MM.1S (cell line): ENCODE measurements around the gene GATM.
"Not testable (repeated sequence)": the region's sequence is repeated elsewhere in the genome, so short reads cannot be mapped to it uniquely, and the experiment has no call there.

Source experiments
- DNase-seq: peaks from one replicate; pipeline ENCODE4 v3.0.0-alpha.2; 2015
- H2AFZ ChIP-seq: fragments of 300-600 bp; sonication (generic); 2 replicates; pipeline ENCODE4 v1.6.0; 2016; ENCODE audit warnings: antibody characterized with exemption, low read length
- H3F3A ChIP-seq: fragments of 300-600 bp; sonication (generic); 2 replicates; pipeline ENCODE4 v1.6.1; 2016; ENCODE audit warnings: mild to moderate bottlenecking, antibody characterized with exemption, low read length, moderate library complexity, mixed read lengths; ENCODE audit not compliant: insufficient read depth
- H3K27ac ChIP-seq: fragments of 300-600 bp; sonication (generic); 2 replicates; pipeline ENCODE4 v1.5.1; 2016; ENCODE audit warnings: mild to moderate bottlenecking, low read length
- H3K27me3 ChIP-seq: fragments of 300-600 bp; sonication (generic); replicated peaks from 2 replicates; pipeline ENCODE4 v1.6.0; 2016; ENCODE audit warnings: low read length; ENCODE audit not compliant: insufficient read depth
- H3K36me3 ChIP-seq: fragments of 300-600 bp; sonication (generic); replicated peaks from 2 replicates; pipeline ENCODE4 v1.6.1; 2016; ENCODE audit warnings: mild to moderate bottlenecking, low read length, mixed read lengths; ENCODE audit not compliant: insufficient read depth
- H3K4me1 ChIP-seq: fragments of 300-600 bp; sonication (generic); 2 replicates; pipeline ENCODE4 v1.6.1; 2016; ENCODE audit warnings: low read length, mixed read lengths
- H3K4me2 ChIP-seq: fragments of 300-600 bp; sonication (generic); 2 replicates; pipeline ENCODE4 v1.6.0; 2016; ENCODE audit warnings: low read depth, low read length
- H3K4me3 ChIP-seq: fragments of 300-600 bp; sonication (generic); 2 replicates; pipeline ENCODE4 v1.5.1; 2016; ENCODE audit warnings: low read length, mixed read lengths
- H3K79me2 ChIP-seq: fragments of 300-600 bp; sonication (generic); 2 replicates; pipeline ENCODE4 v1.6.1; 2016; ENCODE audit warnings: mixed run types, low read length, mixed read lengths
- H3K9ac ChIP-seq: fragments of 300-600 bp; sonication (generic); 2 replicates; pipeline ENCODE4 v1.6.1; 2016; ENCODE audit warnings: low read length, mixed read lengths
- H3K9me2 ChIP-seq: fragments of 300-600 bp; sonication (generic); replicated peaks from 2 replicates; pipeline ENCODE4 v1.6.1; 2016; ENCODE audit warnings: mild to moderate bottlenecking, low read length, mixed read lengths; ENCODE audit not compliant: insufficient read depth
- H3K9me3 ChIP-seq: fragments of 300-600 bp; sonication (generic); replicated peaks from 2 replicates; pipeline ENCODE4 v1.6.1; 2016; ENCODE audit warnings: mild to moderate bottlenecking, low read length, mixed read lengths; ENCODE audit not compliant: insufficient read depth
- H4K20me1 ChIP-seq: fragments of 300-600 bp; sonication (generic); 2 replicates; pipeline ENCODE4 v1.6.1; 2016; ENCODE audit warnings: mild to moderate bottlenecking, low read length, moderate library complexity, mixed read lengths; ENCODE audit not compliant: insufficient read depth
- EZH2 ChIP-seq: fragments of 300-600 bp; sonication (generic); optimal IDR thresholded peaks from 2 replicates; pipeline ENCODE3; 2017; ENCODE audit warnings: low read depth, mild to moderate bottlenecking, antibody characterized with exemption, low read length, mixed read lengths
- EZH2phosphoT487 ChIP-seq: fragments of 300-600 bp; sonication (generic); IDR thresholded peaks from 2 replicates; pipeline ENCODE4 v1.6.1; 2018; ENCODE audit warnings: antibody characterized with exemption, low read length
- TF ChIP-seq, protein P1 (sequence below): fragments of 300-600 bp; sonication (generic); IDR thresholded peaks from 2 replicates; pipeline ENCODE4 v1.5.1; 2016; ENCODE audit warnings: antibody characterized with exemption, low read length, mixed read lengths

The GATM gene

DNA sequence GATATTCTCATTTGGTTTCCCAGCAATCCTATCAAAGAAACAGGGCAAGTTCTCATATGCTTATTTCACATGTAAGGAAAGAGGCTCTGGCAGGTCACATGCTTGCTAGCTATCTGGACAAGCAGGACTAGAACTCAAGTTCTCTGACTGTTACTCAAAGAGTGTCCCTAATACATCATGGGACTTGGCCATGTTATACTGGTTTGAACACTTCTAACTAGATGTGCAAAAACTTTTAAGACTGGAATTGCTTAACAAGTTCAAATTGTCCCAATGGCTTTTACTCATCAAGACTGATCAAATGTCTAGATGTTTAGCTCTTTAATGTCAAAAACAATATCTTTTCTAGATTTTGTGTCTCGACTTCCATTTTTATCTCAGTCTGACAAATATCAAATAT lies 6.8 kb downstream of the GATM start:
- H2AFZ ChIP-seq = no peak overlapping the region
- H4K20me1 ChIP-seq = no peaks in the 10 kb centered on the region
- no peaks in the 10 kb centered on the region for H3F3A ChIP-seq
- H3K4me3 ChIP-seq = no peak overlapping the region
- no peaks in the 10 kb centered on the region for H3K27me3 ChIP-seq
- no peak for TF ChIP-seq EZH2phosphoT487
- TF ChIP-seq, protein P1, sequence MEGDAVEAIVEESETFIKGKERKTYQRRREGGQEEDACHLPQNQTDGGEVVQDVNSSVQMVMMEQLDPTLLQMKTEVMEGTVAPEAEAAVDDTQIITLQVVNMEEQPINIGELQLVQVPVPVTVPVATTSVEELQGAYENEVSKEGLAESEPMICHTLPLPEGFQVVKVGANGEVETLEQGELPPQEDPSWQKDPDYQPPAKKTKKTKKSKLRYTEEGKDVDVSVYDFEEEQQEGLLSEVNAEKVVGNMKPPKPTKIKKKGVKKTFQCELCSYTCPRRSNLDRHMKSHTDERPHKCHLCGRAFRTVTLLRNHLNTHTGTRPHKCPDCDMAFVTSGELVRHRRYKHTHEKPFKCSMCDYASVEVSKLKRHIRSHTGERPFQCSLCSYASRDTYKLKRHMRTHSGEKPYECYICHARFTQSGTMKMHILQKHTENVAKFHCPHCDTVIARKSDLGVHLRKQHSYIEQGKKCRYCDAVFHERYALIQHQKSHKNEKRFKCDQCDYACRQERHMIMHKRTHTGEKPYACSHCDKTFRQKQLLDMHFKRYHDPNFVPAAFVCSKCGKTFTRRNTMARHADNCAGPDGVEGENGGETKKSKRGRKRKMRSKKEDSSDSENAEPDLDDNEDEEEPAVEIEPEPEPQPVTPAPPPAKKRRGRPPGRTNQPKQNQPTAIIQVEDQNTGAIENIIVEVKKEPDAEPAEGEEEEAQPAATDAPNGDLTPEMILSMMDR = no peak
- no peak for TF ChIP-seq EZH2
- no peaks in the 10 kb centered on the region for H3K9me2 ChIP-seq
- H3K4me2 ChIP-seq = no peak overlapping the region
- DNase-seq = no peak
- H3K27ac ChIP-seq = no peak overlapping the region
- H3K36me3 ChIP-seq = no peaks in the 10 kb centered on the region
- H3K9me3 ChIP-seq = no peaks in the 10 kb centered on the region
- H3K4me1 ChIP-seq = no peaks in the 10 kb centered on the region
- H3K79me2 ChIP-seq = no peaks in the 10 kb centered on the region
- no peak overlapping the region for H3K9ac ChIP-seq

DNA sequence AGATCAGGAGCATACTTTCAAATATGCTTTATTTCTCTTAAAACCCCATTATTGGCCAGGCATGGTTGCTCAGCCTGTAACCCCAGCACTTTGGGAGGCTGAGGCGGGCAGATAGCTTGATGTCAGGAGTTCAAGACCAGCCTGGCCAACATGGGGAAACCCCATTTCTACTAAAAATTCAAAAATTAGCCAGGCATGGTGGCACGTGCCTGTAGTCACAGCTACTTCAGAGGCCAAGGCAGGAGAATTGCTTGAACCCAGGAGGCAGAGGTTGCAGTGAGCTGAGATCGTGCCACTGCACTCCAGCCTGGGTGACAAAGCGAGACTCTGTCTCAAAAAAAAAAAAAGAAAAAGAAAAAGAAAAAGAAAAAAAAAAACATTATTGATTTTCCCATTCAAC lies 8.3 kb downstream of the GATM start:
- DNase-seq, H3K36me3 ChIP-seq, H3K27me3 ChIP-seq, H3K4me1 ChIP-seq, H3F3A ChIP-seq, H2AFZ ChIP-seq, H3K9ac ChIP-seq, H3K9me3 ChIP-seq, H4K20me1 ChIP-seq, H3K4me2 ChIP-seq, H3K9me2 ChIP-seq, H3K4me3 ChIP-seq, H3K79me2 ChIP-seq, H3K27ac ChIP-seq: not testable (repeated sequence)

DNA sequence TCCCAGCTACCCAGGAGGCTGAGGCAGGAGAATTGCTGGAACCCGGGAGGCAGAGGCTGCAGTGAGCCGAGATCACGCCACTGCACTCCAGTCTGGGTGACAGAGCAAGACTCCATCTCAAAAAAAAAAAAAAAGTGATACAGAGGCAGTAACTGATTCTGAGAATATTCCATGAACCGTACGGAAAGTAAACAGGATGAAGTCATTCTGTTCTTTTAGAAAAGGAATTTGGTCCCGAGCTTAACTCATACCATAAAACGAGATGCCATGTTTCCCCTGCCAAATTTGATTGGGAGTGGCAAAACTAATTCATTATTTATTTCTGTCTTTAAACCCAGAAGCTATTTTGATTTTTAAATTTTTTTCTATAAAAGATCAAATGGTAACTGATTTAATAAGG lies 11.1 kb downstream of the GATM start:
- H3K4me1 ChIP-seq, H3K4me2 ChIP-seq, H3K27me3 ChIP-seq, H3K9ac ChIP-seq, H4K20me1 ChIP-seq, H3F3A ChIP-seq, H3K27ac ChIP-seq, DNase-seq, H3K4me3 ChIP-seq, H3K79me2 ChIP-seq, H3K9me3 ChIP-seq, H3K36me3 ChIP-seq, H3K9me2 ChIP-seq, H2AFZ ChIP-seq: not testable (repeated sequence)

DNA sequence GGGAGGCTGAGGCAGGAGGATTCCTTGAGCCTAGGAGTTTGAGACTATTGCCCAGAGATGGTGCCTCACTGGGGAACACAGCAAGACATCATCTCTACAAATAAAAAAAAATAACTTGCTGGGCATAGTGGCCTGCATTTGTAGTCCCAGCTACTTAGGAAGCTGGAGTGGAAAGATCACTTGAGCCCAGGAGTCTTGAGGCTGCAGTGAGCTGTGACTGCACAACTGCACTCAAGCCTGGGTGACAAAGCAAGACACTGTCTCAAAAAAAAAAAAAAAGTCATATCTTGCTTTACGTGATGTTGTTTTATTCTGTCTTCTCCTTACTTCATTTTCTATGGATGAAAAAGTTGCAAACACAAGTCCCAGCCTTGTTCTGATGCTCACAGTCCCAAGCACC lies 14.1 kb downstream of the GATM start:
- Histone ChIP-seq H3K79me2 (no peaks in the 10 kb centered on the region), H3K4me3 (no peak overlapping the region), H3K4me1 (no peaks in the 10 kb centered on the region), H3K9me3 (no peaks in the 10 kb centered on the region), H3K4me2 (no peak overlapping the region), H3F3A (no peaks in the 10 kb centered on the region), H3K27me3 (no peaks in the 10 kb centered on the region), H4K20me1 (no peaks in the 10 kb centered on the region), H3K36me3 (no peaks in the 10 kb centered on the region), H3K27ac (no peak overlapping the region), H3K9ac (no peak overlapping the region), H3K9me2 (no peaks in the 10 kb centered on the region), H2AFZ (no peak overlapping the region)
- DNase-seq = no peak
- TF ChIP-seq EZH2phosphoT487 (no peak), EZH2 (no peak)
- TF ChIP-seq, protein P1 = no peak
